Activated naive CD4-positive, alpha-beta T cell treated with anti-CD3 and anti-CD28 coated beads, Interleukin-2, amount 50 U/mL, for 72 hours (primary cell): ENCODE measurements around the gene COL27A1. TPM values are rescaled to one million over a fixed set of nuclear protein-coding genes. Genes with fewer than 3 reads are reported as not detected.
"Not testable (repeated sequence)": the region's sequence is repeated elsewhere in the genome, so short reads cannot be mapped to it uniquely, and the experiment has no call there.

Experiments
- ATAC-seq, 2 donors: fragments of 150-1000 bp; cut with Tn5 transposase; 2 replicates each; pipeline ENCODE4 v1.10.0; 2021; ENCODE audit warnings: mild to moderate bottlenecking in 2 of 2, moderate library complexity in 2 of 2
- DNase-seq, 2 donors: peaks; one replicate each; pipeline ENCODE4 v3.0.0; 2021 to 2022; ENCODE audit warnings: low spot score in 2 of 2
- H3K27ac Mint-ChIP-seq, 2 donors: one replicate each; pipeline ENCODE4 v1.8.0; 2022; ENCODE audit warnings: mild to moderate bottlenecking in 2 of 2, mixed read lengths in 2 of 2
- H3K36me3 Mint-ChIP-seq, 2 donors: one replicate each; pipeline ENCODE4 v1.8.0; 2022; ENCODE audit warnings: mixed read lengths in 2 of 2
- H3K9me3 Mint-ChIP-seq, 2 donors: one replicate each; pipeline ENCODE4 v1.8.0; 2022; ENCODE audit warnings: mixed read lengths in 2 of 2
- total RNA-seq, 2 donors: library from RNA; stranded (reverse); gene quantifications; one replicate each; pipeline ENCODE4 v1.2.3, GENCODE V29; 2022

COL27A1 gene
- total RNA-seq, 2 donors from 2014 or later, result 2.3 to 26.7 TPM

DNA sequence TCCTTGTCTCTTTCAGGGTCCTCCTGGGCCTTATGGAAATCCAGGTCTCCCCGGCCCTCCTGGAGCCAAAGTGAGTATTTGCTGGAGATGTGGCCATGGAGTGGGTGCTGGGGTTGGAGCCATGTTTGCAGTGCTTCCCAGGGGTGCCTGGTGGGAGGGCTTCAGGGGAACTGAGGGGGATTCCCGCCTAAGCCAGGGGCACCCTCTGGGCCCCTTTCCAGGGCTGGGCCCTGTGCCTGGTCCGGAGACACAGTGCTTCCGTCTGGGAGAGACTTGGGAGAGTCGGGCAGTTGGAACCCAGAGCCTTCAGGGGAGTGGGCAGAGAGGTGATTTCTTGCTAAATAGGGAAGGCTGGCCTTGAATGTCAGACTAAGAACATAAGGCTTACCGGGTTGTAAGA, 27.7 kb downstream of the COL27A1 start:
- ATAC-seq, result no peak
- Mint-ChIP-seq H3K9me3 (no peaks in the 10 kb centered on the region), H3K27ac (no peak overlapping the region), H3K36me3 (no peaks in the 10 kb centered on the region)
- no peak for DNase-seq

DNA sequence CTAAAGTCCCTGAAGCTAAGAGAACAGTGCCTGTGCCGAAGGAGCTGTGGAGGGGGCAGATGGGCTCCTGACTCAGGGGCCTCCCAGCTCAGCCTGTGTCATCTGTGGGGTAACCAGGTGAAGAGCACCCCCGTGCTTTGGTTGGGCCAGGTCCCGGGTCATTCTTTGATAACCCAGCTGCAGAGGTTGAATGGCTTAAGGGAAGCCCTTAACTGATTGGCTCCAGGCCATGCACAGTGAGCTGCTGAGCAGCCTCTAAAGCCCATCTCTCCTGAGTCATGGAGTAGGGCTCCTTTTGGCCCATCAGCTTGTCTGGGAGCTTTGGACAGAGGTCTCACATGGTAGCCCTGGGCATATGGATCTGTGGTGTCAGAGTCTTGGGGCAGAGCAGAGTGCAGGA, 28.7 kb downstream of the COL27A1 start:
- no peaks in the 10 kb centered on the region for H3K9me3 Mint-ChIP-seq
- no peak for DNase-seq
- H3K27ac Mint-ChIP-seq, result no peak overlapping the region
- ATAC-seq, result no peak
- H3K36me3 Mint-ChIP-seq, result no peaks in the 10 kb centered on the region

DNA sequence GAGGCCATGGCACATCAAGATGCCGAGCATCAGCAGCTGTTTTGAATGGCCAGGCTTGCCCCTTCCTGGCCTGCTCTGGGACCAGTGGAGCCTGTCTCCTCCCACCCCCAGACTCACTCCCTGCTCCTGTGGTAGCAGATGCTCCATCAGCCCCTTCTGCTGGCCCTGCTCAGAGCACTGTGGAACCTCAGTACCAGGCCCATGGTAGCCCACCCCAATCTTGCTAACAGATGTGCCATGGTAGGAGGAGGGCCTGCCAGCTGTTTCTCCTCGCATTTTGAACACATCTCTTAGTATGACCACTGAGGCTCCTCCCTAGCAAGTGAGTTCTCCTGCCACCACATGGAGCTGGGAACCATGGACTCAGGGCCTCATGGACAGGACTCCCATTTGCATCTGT, 29.5 kb downstream of the COL27A1 start:
- ATAC-seq (no peak), DNase-seq (no peak)
- no peaks in the 10 kb centered on the region for H3K9me3 Mint-ChIP-seq
- no peak overlapping the region for H3K27ac Mint-ChIP-seq
- no peaks in the 10 kb centered on the region for H3K36me3 Mint-ChIP-seq

DNA sequence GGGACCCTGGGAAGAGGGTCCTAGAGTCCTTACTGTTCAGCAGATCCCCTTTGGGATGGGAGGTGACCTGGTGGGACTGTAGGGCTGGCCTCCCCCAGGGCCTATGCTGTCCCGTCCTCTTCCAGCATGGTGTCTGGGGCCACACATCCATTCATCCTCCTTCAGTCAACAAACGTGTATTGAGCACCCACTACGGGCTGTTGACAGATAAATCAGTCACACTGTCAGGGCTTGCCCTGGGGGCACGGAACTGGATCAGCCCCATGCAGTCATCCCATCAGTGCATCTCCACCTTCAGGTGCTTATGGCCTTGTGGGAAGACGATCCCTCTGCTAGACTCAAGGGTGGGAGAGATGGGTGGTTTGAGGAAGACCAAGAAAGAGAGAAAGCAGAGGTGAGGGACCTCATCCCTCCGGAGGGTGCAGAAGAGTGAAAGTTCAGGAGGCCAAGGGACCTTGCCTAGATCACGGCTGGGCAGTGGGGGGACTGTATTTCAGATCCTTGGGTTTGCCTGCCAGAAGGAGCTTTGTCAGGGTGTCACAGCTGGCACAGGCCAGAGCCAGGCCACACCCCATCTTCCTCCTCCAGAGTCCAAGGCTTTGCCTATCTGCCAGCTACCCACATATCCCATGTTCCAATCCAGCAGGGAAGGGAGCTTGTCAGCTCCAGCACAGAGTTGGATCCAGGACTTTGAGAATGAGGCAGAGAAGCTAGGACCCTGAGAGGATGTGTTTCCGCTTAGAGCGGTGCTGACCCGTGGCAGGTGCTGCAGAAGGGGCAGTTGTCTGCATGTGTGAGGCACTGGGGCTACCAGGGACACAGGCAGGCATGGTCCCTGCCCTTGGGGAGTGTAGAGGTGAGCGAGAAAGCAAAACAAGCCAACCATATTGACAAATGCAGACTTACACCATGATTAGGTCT, 30.5 kb downstream of the COL27A1 start:
- ATAC-seq (no peak), DNase-seq (no peak)
- Mint-ChIP-seq H3K27ac (no peak overlapping the region), H3K9me3 (peaks cover 0 to 3% of the 10 kb centered on the region in 2 donors), H3K36me3 (peaks cover 0 to 7% of the 10 kb centered on the region in 2 donors)

DNA sequence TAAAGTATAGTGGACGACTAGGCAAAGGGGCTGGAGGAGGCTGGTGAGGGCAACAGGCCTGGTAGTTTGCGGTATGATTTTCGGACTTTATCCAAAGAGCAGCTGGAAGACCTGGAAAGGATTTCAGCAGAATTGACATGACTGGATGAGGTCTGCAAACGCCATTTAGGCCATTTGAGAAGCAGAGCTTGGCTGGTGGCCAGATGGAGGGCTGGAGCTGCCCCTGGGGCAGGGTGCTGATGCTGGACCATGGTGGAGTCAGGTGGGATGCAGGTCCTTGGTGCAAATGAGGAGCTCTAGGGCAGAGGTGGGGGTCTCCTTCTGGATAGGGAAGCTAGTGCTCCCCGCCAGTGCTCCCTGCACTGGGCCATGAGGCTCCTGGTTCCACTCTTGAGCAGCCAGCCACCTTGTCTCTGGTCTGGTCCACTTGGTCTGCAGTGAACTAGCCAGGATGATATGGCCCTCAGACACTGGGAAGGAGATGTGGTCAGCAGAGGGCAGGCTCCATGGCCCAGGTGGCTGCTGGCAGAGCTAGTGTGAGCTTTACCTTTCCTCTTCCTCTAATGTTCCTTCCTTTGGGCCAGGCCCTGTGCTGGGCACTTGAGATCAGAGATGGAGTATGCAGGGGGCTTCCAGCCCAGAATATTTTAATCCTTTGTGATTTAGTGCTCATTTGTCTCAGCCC, 31.4 kb downstream of the COL27A1 start:
- Mint-ChIP-seq H3K9me3 (peaks cover 0 to 3% of the 10 kb centered on the region in 2 donors), H3K27ac (no peak overlapping the region), H3K36me3 (peaks cover 0 to 8% of the 10 kb centered on the region in 2 donors)
- DNase-seq, result no peak
- no peak for ATAC-seq

DNA sequence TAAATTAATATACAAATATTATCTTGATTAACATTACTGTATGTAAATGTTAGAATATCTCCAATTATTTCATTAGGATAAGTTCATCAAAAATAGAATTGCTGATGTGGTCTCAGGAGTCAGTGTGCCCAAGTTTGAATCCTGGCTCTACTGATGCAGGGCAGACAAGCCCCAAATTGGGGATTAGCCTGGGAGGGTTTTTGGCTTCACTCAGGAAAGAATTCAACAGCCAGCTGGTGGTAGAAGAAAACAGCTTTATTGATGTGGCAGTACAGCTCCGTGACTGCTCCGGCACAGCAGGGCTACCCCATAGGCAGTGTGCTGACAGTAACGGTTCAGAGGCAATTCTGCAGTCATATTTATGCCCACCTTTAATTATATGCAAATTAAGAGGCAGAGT, 32.5 kb downstream of the COL27A1 start:
- ATAC-seq, result no peak
- DNase-seq, result no peak
- Mint-ChIP-seq H3K36me3 (peaks cover 0 to 8% of the 10 kb centered on the region in 2 donors), H3K9me3 (peaks cover 0 to 3% of the 10 kb centered on the region in 2 donors), H3K27ac (no peak overlapping the region)

DNA sequence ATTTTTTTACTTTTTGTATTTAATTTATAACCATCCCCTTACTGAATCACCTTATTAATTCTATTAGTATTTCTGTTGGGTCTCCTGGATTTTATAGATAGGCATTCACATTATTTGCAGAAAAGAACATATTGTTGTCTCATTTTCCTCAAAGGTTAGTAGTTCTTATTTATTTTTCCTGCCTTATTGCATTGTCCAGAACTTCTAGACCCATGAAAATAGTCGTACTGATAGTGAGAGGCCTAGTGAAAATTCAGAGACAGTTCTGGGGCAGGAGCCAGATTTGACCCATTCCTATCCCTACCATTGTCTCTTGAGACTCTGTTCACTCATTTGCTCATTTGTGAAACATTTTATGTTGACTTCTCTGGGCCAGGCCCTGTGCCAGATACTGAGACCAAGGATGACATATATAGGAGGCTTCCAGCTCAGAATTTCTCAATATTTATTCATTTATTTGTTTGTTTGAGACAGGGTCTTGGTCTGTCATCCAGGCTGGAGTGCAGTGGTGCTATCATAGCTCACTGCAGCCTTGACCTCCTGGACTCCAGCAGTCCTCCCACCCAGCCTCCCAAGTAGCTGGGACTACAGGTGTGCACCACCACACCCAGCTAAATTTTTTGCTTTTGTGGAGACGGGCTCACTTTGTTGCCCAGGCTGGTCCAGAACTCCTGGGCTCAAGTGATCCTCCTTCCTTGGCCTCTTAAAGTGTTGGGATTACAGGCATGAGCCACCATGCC, 34.7 kb downstream of the COL27A1 start:
- Mint-ChIP-seq H3K9me3 (peaks cover 0 to 3% of the 10 kb centered on the region in 2 donors), H3K27ac (no peak overlapping the region), H3K36me3 (peaks cover 0 to 8% of the 10 kb centered on the region in 2 donors)
- ATAC-seq, result no peak
- DNase-seq, result no peak

DNA sequence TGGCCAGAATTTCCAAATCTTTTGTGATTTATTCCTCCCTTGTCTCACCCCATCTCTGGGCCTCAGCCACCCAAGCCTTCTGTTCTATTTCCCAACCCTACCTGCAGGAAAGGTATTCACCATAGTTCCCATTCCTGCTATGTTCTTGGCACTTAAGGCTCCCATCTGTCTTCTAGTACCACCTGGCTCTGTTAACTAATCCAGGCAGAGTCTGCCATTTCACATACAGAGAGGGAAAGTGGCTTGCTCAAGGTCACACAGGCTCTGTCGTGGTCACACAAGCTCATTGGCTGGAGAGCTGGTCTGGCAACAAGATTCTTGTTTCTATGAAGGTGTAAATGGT, 35.2 kb downstream of the COL27A1 start:
- no peak for ATAC-seq
- peaks cover 0 to 8% of the 10 kb centered on the region in 2 donors for H3K36me3 Mint-ChIP-seq
- H3K27ac Mint-ChIP-seq, result no peak overlapping the region
- no peak for DNase-seq
- peaks cover 0 to 3% of the 10 kb centered on the region in 2 donors for H3K9me3 Mint-ChIP-seq

DNA sequence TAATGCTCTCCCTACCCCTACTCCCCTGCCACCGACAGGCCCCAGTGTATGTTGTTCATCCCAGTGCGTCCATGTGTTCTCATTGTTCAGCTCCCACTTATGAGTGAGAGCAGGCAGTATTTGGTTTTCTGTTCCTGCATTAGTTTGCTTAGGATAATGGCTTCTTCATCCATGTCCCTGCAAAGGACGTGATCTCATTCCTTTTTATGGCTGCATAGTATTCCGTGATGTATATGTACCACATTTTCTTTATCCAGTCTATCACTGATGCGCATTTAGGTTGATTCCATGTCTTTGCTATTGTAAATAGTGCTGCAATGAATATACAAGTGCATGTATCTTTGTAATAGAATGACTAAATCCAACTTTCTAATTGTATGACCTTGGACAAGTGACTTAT, 36.1 kb downstream of the COL27A1 start:
- not testable (repeated sequence) for H3K27ac Mint-ChIP-seq, DNase-seq, H3K9me3 Mint-ChIP-seq, H3K36me3 Mint-ChIP-seq, ATAC-seq

DNA sequence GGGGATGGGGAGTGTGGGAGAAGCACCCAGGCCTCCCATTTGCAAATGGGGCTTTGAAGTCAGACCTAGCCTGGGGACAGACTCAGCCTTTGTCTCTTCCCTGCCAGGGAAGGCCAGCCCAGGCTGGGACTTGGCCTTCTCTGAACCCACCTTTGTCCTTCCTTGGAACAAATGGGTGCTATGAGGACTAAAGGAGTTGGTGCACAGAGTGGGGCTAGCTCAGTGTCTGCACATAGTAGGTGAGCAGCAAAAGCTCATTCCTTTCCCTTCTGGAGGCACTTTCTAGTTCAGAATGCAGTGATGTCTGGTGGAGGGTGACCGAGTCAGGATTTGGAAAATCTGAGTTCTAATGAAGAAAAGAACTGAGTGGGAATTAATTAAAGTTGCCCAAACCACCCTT, 37.2 kb downstream of the COL27A1 start:
- no peak for DNase-seq
- no peak for ATAC-seq
- no peak overlapping the region for H3K27ac Mint-ChIP-seq
- H3K36me3 Mint-ChIP-seq, result peaks cover 0 to 8% of the 10 kb centered on the region in 2 donors
- peaks cover 0 to 3% of the 10 kb centered on the region in 2 donors for H3K9me3 Mint-ChIP-seq

DNA sequence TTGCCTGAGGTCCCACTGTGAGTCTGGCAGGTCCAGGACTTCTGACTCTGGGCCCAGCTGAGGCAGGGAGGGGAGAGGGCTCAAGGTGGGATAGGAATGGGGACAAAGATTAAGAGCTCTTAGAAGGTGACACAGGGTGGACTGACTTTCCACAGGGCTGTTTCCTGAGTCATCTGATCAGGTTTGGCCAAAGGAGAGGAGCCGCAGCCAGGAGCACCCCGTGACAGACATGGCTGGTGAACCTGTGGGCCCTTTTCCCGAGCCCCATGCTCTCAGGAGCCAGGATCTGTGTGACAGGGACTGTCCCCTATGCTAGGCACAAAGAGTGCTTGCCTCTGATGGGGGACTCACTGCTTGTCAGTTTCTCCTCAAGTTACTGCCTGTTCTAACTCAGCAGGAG, 37.8 kb downstream of the COL27A1 start:
- Mint-ChIP-seq H3K36me3 (peaks cover 0 to 8% of the 10 kb centered on the region in 2 donors), H3K9me3 (peaks cover 0 to 3% of the 10 kb centered on the region in 2 donors), H3K27ac (no peak overlapping the region)
- no peak for DNase-seq
- ATAC-seq, result no peak

DNA sequence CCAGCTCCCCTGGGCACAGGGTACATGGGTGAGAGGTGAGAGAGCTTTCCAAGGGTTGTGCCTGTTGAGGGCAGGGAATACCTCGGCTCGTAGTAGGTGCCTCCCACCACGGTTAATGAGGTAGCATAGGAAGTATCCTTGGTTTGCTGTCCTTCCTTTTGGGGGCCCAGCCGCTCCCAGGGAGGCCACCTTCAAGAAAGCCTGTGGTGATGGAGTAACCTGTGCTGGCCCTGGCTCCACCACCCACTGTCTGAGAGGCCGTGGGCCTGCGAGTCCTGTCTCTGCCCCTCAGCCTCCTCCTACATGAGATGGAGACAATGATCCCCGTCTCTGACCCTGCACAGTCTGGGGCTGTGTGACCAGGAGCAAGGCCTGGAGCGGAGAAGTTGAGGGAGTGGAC, 40.8 kb downstream of the COL27A1 start:
- Mint-ChIP-seq H3K9me3 (no peaks in the 10 kb centered on the region), H3K36me3 (no peaks in the 10 kb centered on the region), H3K27ac (no peak overlapping the region)
- ATAC-seq (no peak), DNase-seq (no peak)

DNA sequence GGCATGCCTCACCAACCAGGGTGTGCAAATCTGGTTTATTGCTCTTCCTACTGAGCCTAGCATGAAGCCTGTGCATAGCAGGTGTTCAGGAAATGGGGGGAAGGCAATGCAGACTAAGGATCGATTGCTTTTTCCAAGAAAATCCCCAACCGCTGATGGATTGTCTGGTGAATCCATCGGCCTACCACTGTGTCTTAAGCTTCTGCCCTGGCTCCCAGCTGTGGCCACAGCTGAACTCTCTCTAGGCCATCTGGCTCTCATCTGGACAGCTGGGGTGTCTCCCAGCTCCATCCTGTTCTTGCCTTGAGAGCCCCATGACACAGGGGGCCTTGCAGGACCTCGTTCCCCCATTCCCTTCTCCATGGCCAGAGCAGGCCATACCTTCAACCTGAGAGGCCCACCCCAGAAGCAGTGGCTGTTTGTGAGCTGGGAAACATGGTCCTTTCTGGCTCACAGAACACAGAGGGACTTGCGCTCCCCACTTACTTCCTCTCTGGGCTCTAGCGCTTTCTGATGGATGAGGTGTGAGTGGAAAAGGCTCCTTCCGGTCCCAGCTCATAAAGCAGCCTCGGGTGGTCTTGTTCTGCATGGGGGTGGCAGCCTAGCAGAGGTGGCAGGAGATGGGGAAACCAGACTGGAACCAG, 41.8 kb downstream of the COL27A1 start:
- ATAC-seq (no peak), DNase-seq (no peak)
- Mint-ChIP-seq H3K36me3 (no peaks in the 10 kb centered on the region), H3K27ac (no peak overlapping the region), H3K9me3 (no peaks in the 10 kb centered on the region)

DNA sequence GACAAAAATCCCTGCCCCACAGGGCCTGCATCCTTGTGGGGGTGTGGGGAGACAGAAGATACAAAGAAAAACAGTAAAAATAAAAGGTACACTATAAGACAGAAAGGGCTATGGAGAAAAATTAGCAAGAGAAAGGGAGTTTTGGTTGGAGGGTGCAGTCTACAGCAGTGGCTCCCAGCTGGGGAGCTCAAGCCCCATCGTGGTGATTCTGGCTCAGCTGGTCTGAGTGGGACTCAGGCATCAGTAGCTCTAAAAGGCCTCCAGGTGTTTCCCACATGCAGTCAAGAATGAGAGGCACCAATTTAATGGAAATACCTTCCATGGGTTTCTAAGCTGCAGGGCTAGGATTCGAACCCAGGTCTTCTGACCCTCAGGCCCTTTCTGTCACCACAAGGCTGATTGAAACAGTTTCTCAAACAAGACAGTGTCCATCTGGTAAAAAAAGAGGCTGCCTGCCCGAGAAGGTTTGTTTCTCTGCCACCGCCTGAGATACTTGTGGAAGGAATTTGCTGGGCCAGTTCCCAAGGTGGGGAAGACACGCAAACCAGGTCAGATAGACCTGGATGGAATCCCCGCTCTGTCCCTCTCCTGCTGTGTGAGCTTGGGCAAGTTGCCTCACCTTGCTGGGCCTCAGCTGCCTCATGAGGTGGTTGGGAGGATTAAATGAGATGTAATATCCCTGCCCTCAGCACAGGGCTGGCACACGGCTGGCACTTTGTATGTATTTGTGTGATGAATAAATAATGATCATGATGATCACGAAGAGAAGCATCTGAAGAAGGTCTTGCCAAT, 43.1 kb downstream of the COL27A1 start:
- ATAC-seq (no peak), DNase-seq (no peak)
- Mint-ChIP-seq H3K9me3 (no peaks in the 10 kb centered on the region), H3K27ac (no peak overlapping the region), H3K36me3 (no peaks in the 10 kb centered on the region)

DNA sequence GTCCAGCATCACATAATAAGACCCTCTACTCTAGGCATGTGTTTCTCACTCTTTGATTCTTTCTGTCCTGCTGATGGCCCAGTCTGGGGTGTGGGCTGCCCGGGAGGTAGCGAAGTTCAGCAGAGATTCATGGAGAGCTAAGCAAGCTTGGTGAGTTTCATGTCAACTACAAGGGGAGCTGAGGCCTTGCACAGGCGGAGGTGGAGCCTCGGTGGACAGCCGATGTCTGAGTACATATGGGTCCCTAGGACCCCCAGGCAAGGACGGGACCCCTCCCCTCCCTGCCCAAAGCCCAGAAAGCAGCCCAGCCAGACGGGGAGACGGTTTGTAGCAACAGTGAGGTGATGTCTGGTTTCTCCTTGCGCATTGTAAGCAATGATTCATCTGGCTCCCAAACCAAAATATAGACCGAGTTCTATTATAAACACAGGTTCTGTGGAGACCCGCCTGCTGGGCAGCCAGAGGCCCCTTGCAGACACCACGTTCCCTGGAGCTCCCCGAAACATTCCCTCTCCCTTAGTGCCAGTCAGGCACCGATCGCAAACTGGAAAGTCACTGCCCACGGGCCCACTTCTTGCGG, 45.5 kb downstream of the COL27A1 start:
- Mint-ChIP-seq H3K27ac (no peak overlapping the region), H3K9me3 (no peaks in the 10 kb centered on the region), H3K36me3 (no peaks in the 10 kb centered on the region)
- DNase-seq (no peak), ATAC-seq (no peak)

DNA sequence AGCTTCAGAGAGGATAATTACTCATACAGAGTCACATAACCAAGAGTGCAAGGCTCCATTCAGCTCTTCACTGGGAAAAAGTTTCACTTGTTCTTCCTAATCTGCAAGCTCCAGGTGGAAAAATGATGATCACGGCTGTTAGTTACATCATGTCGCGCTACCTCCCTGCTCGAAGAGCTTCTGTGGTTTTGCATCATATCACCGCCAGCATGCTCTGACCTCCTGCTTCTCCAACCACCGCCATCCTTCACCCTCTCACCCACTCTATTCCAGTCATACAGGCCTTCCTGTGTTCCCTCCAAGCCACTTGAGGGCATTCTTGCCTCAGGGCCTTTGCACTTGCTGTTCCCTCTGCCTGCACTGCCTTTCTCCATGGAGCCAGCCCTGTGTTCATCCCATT, 47.1 kb downstream of the COL27A1 start:
- DNase-seq (no peak), ATAC-seq (no peak)
- no peak overlapping the region for H3K27ac Mint-ChIP-seq
- H3K36me3 Mint-ChIP-seq, result no peaks in the 10 kb centered on the region
- no peaks in the 10 kb centered on the region for H3K9me3 Mint-ChIP-seq
